ENCODE measurements around the gene AMPH.
"Not testable (repeated sequence)": the region's sequence is repeated elsewhere in the genome, so short reads cannot be mapped to it uniquely, and the experiment has no call there.

- TF ChIP-seq CTCF (IDR thresholded peaks at IDR 0.05; ENCODE audit: insufficient read depth, low read length); POLR2AphosphoS5 (IDR thresholded peaks at IDR 0.05; ENCODE audit: low read depth): not testable (repeated sequence)
Measured at GRCh38 chr7:38359071-38359601, 272.0 kb downstream of the AMPH start.

Measured in HL-60 (cell line).